Liver (tissue), 9 donors: Measurements from ENCODE around the gene ARVCF. TPM values are rescaled to one million over a fixed set of nuclear protein-coding genes. Genes with fewer than 3 reads are reported as not detected.

Source experiments
- DNase-seq: peaks from one replicate; pipeline ENCODE4 v3.0.0-alpha.2; 2017; ENCODE audit warnings: low spot score
- H3K27ac ChIP-seq, 2 donors: one replicate each; pipeline ENCODE4 v1.7.0; 2013; ENCODE audit warnings: inconsistent platforms in 2 of 2, low read length in 2 of 2, control low read depth in 1 of 2, low read depth in 1 of 2, mild to moderate bottlenecking in 1 of 2
- H3K27me3 ChIP-seq, 4 donors: one replicate each; pipeline versions ENCODE4 v1.6.1 to v1.7.0; 2013; ENCODE audit warnings: low read length in 3 of 4, inconsistent platforms in 1 of 4, mild to moderate bottlenecking in 1 of 4, moderate library complexity in 1 of 4; ENCODE audit not compliant: control insufficient read depth in 4 of 4, insufficient read depth in 4 of 4
- H3K36me3 ChIP-seq, 4 donors: one replicate each; pipeline versions ENCODE4 v1.6.1 to v1.7.0; 2013; ENCODE audit warnings: low read length in 3 of 4, mild to moderate bottlenecking in 3 of 4, low read depth in 1 of 4, moderate library complexity in 1 of 4; ENCODE audit not compliant: control insufficient read depth in 4 of 4, insufficient read depth in 3 of 4
- H3K4me1 ChIP-seq, 4 donors: one replicate each; pipeline versions ENCODE4 v1.6.1 to v1.7.0; 2013; ENCODE audit warnings: low read length in 3 of 4, mild to moderate bottlenecking in 3 of 4, moderate library complexity in 1 of 4; ENCODE audit not compliant: control insufficient read depth in 4 of 4, insufficient read depth in 4 of 4
- H3K4me3 ChIP-seq, 3 donors: one replicate each; pipeline versions ENCODE4 v1.6.1 to v1.7.0; 2013; ENCODE audit warnings: low read length in 3 of 3, control low read depth in 1 of 3, low read depth in 1 of 3, mild to moderate bottlenecking in 1 of 3
- H3K9ac ChIP-seq, 2 donors: one replicate each; pipeline ENCODE4 v1.7.0; 2013; ENCODE audit warnings: low read length in 2 of 2, mild to moderate bottlenecking in 2 of 2, moderate library complexity in 2 of 2, control low read depth in 1 of 2, low read depth in 1 of 2
- H3K9me3 ChIP-seq, 4 donors: one replicate each; pipeline versions ENCODE4 v1.6.1 to v1.7.0; 2013; ENCODE audit warnings: low read length in 3 of 4; ENCODE audit not compliant: control insufficient read depth in 4 of 4
- EGR1 ChIP-seq, 2 donors: IDR thresholded peaks; 2 replicates each; pipeline ENCODE4 v1.6.1; 2016 to 2018; ENCODE audit warnings: antibody characterized with exemption in 2 of 2, low read depth in 2 of 2
- FOXA1 ChIP-seq: IDR thresholded peaks from 2 replicates; pipeline ENCODE4 v1.6.1; 2016; ENCODE audit warnings: antibody characterized with exemption
- FOXA2 ChIP-seq: IDR thresholded peaks from 2 replicates; pipeline ENCODE4 v1.6.1; 2016; ENCODE audit warnings: antibody characterized with exemption
- GABPA ChIP-seq, 2 donors: IDR thresholded peaks in 1 of 2; conservative IDR thresholded peaks in 1 of 2; 2 replicates each; pipeline ENCODE4 v1.6.1; 2016; ENCODE audit warnings: antibody characterized with exemption in 2 of 2, mild to moderate bottlenecking in 1 of 2, moderate library complexity in 1 of 2
- HNF4A ChIP-seq, 2 donors: conservative IDR thresholded peaks; 2 replicates each; pipeline ENCODE4 v1.6.1; 2016; ENCODE audit warnings: antibody characterized with exemption in 2 of 2, mild to moderate bottlenecking in 2 of 2
- HNF4G ChIP-seq: IDR thresholded peaks from 2 replicates; pipeline ENCODE4 v1.6.1; 2016; ENCODE audit warnings: antibody characterized with exemption
- JUND ChIP-seq, 2 donors: IDR thresholded peaks; 2 replicates each; pipeline ENCODE4 v1.6.1; 2016; ENCODE audit warnings: antibody characterized with exemption in 2 of 2
- NR2F2 ChIP-seq: IDR thresholded peaks from 2 replicates; pipeline ENCODE4 v1.6.1; 2016; ENCODE audit warnings: antibody characterized with exemption
- RAD21 ChIP-seq, 2 donors: IDR thresholded peaks; 2 replicates each; pipeline ENCODE4 v1.6.1; 2016; ENCODE audit warnings: antibody characterized with exemption in 2 of 2, mild to moderate bottlenecking in 2 of 2
- RXRA ChIP-seq, 2 donors: IDR thresholded peaks; 2 replicates each; pipeline ENCODE4 v1.6.1; 2017 to 2018; ENCODE audit warnings: antibody characterized with exemption in 2 of 2, mild to moderate bottlenecking in 1 of 2
- SP1 ChIP-seq: IDR thresholded peaks from 2 replicates; pipeline ENCODE4 v1.6.1; 2018; ENCODE audit warnings: antibody characterized with exemption, mild to moderate bottlenecking
- TAF1 ChIP-seq: conservative IDR thresholded peaks from 2 replicates; pipeline ENCODE4 v1.6.1; 2016; ENCODE audit warnings: antibody characterized with exemption, mild to moderate bottlenecking
- YY1 ChIP-seq: IDR thresholded peaks from 2 replicates; pipeline ENCODE4 v1.6.1; 2016; ENCODE audit warnings: antibody characterized with exemption, mild to moderate bottlenecking
- WGBS: extraction: QIAGEN DNeasy Blood & Tissue Kit; methylation state at CpG from one replicate; pipeline ENCODE4 v1.1.7; 2013; 5-methylcytosine and 5-hydroxymethylcytosine counted together
- polyA plus RNA-seq, 2 donors: library from polyadenylated mRNA; stranded (reverse) in 1 of 2; unstranded in 1 of 2; fragments of 200-250 nt in 1 of 2; fragments of >200 nt in 1 of 2; fragmentation: Nextera tagmentation in 1 of 2; extraction: Ambion mirVana in 1 of 2; gene quantifications; one replicate each; pipeline versions ENCODE4 v1.2.1 to v1.2.3, GENCODE V29; 2013 to 2015
- total RNA-seq, 2 donors: library from RNA; depleted of rRNA; stranded (reverse); fragments of >200 nt; gene quantifications; one replicate each; pipeline ENCODE4 v1.2.3, GENCODE V29; 2014
- TF ChIP-seq, protein P1 (sequence below): fragments of 150-350 bp; IDR thresholded peaks from 2 replicates; pipeline ENCODE4 v1.5.1; 2017; ENCODE audit warnings: improper control_type of control experiment, low read depth, low read length; ENCODE audit not compliant: missing input control
- TF ChIP-seq, protein P2 (sequence below): IDR thresholded peaks from 2 replicates; pipeline ENCODE4 v1.6.1; 2016; ENCODE audit warnings: antibody characterized with exemption
- TF ChIP-seq, protein P3 (sequence below): IDR thresholded peaks from 2 replicates; pipeline ENCODE4 v1.6.1; 2016; ENCODE audit warnings: antibody characterized with exemption, mild to moderate bottlenecking
- TF ChIP-seq, protein P4 (sequence below): IDR thresholded peaks from 2 replicates; pipeline ENCODE4 v1.6.1; 2016; ENCODE audit warnings: antibody characterized with exemption
- donor health status: healthy.
- donor health status: healthy.
- donor health status: healthy.
- donor health status: healthy.
- donor health status: healthy.

The ARVCF gene
- total and polyA plus RNA-seq, 4 donors = 3.8 to 48.8 (median 26.1) TPM

DNA sequence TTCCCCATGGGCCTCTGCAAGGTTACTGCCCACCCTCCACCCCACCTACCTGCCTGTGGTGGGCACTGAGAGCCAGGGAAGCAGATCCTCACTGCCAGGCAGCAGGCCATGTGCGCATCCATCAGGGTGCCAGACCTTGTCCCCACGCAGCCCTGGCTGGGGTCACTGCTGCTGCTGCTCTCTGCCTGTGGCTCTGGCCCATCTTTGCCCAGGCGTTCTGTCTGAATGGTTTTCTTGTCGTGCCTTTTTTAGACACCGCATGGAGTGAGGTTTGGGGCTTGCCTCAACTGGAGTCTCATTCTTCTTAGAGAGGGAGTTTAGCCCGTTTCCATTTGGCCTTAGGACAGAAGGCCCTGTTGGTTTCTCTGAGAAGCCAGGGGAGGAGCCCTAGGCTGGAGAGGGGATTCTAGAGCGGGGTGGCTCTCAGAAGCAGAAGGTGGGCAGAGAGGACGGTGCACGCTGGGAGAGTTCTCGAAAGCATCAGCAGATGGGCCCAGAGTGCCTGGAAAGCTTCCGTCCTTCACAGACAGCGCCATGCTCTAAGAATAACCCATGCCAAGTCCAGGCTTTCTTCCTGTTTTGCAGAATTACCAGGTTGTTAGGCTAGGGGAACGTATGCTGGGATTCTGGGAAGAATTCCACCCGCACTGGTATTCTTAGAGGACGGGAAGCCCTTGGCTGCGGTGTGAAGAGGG lies 12.4 kb upstream of the ARVCF start:
- 82% methylated on average over 16 of the region's 16 CpGs for WGBS
- TF ChIP-seq, protein P1, sequence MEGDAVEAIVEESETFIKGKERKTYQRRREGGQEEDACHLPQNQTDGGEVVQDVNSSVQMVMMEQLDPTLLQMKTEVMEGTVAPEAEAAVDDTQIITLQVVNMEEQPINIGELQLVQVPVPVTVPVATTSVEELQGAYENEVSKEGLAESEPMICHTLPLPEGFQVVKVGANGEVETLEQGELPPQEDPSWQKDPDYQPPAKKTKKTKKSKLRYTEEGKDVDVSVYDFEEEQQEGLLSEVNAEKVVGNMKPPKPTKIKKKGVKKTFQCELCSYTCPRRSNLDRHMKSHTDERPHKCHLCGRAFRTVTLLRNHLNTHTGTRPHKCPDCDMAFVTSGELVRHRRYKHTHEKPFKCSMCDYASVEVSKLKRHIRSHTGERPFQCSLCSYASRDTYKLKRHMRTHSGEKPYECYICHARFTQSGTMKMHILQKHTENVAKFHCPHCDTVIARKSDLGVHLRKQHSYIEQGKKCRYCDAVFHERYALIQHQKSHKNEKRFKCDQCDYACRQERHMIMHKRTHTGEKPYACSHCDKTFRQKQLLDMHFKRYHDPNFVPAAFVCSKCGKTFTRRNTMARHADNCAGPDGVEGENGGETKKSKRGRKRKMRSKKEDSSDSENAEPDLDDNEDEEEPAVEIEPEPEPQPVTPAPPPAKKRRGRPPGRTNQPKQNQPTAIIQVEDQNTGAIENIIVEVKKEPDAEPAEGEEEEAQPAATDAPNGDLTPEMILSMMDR = no peak
- TF ChIP-seq, protein P2, sequence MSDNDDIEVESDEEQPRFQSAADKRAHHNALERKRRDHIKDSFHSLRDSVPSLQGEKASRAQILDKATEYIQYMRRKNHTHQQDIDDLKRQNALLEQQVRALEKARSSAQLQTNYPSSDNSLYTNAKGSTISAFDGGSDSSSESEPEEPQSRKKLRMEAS = no peak
- TF ChIP-seq JUND (IDR thresholded peaks at IDR 0.05) (no peak), SP1 (no peak), FOXA2 (no peak), HNF4A (conservative IDR thresholded peaks at IDR 0.05) (no peak), RAD21 (IDR thresholded peaks at IDR 0.05) (no peak), GABPA (IDR thresholded peaks at IDR 0.05 in 1 of 2, conservative IDR thresholded peaks at IDR 0.05 in 1 of 2) (no peak), NR2F2 (no peak), FOXA1 (no peak), YY1 (no peak), RXRA (IDR thresholded peaks at IDR 0.05) (no peak), TAF1 (no peak), HNF4G (no peak), EGR1 (IDR thresholded peaks at IDR 0.05; ENCODE audit: low read depth in 2 of 2) (no peak)
- TF ChIP-seq, protein P3, sequence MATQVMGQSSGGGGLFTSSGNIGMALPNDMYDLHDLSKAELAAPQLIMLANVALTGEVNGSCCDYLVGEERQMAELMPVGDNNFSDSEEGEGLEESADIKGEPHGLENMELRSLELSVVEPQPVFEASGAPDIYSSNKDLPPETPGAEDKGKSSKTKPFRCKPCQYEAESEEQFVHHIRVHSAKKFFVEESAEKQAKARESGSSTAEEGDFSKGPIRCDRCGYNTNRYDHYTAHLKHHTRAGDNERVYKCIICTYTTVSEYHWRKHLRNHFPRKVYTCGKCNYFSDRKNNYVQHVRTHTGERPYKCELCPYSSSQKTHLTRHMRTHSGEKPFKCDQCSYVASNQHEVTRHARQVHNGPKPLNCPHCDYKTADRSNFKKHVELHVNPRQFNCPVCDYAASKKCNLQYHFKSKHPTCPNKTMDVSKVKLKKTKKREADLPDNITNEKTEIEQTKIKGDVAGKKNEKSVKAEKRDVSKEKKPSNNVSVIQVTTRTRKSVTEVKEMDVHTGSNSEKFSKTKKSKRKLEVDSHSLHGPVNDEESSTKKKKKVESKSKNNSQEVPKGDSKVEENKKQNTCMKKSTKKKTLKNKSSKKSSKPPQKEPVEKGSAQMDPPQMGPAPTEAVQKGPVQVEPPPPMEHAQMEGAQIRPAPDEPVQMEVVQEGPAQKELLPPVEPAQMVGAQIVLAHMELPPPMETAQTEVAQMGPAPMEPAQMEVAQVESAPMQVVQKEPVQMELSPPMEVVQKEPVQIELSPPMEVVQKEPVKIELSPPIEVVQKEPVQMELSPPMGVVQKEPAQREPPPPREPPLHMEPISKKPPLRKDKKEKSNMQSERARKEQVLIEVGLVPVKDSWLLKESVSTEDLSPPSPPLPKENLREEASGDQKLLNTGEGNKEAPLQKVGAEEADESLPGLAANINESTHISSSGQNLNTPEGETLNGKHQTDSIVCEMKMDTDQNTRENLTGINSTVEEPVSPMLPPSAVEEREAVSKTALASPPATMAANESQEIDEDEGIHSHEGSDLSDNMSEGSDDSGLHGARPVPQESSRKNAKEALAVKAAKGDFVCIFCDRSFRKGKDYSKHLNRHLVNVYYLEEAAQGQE = no peak
- TF ChIP-seq, protein P4, sequence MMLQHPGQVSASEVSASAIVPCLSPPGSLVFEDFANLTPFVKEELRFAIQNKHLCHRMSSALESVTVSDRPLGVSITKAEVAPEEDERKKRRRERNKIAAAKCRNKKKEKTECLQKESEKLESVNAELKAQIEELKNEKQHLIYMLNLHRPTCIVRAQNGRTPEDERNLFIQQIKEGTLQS = no peak
- H3K27me3 ChIP-seq = no peaks in the 10 kb centered on the region
- DNase-seq = no peak
- H3K4me3 ChIP-seq = no peak overlapping the region
- no peaks in the 10 kb centered on the region for H3K9me3 ChIP-seq
- no peak overlapping the region for H3K27ac ChIP-seq
- peaks cover 11 to 26% (median 17%) of the 10 kb centered on the region in 4 donors for H3K4me1 ChIP-seq
- H3K9ac ChIP-seq = no peak overlapping the region
- H3K36me3 ChIP-seq = peaks cover 0 to 3% (median under 1%) of the 10 kb centered on the region in 4 donors
